Panc1 (cell line): ENCODE results near the gene NUDT6. TPM values are rescaled to one million over a fixed set of nuclear protein-coding genes. Genes with fewer than 3 reads are reported as not detected.
A peak's percentile ranks its signal among the peaks of the same experiment; 100 is the strongest.

Source experiments
- ATAC-seq: fragments of 200-7000 bp; cut with Tn5 transposase; 2 replicates; pipeline ENCODE4 v1.9.1; 2020; ENCODE audit warnings: mild to moderate bottlenecking, moderate library complexity
- BruUV-seq: library from RNA; stranded (reverse); fragments of 400-500 nt; replicated peaks from 2 replicates; lab custom pipeline; 2021; lab: Mats Ljungman, UMichigan
- CTCF ChIA-PET: fragments of 300-600 bp; sonication (Branson Sonifier 250); formaldehyde crosslinking; loops from one replicate; lab custom pipeline; 2022; ENCODE audit warnings: antibody characterized with exemption; lab: Charles Lee
- POLR2A ChIA-PET: fragments of 300-600 bp; sonication (Branson Sonifier 250); formaldehyde crosslinking; loops from one replicate; lab custom pipeline; 2022; ENCODE audit warnings: antibody characterized with exemption; lab: Charles Lee
- DNase-seq: peaks from one replicate; pipeline ENCODE4 v3.0.0-alpha.2; 2010; ENCODE audit warnings: low read depth, low spot score
- H3K27ac ChIP-seq: 2 replicates; pipeline ENCODE4 v1.5.1; 2011; ENCODE audit warnings: mild to moderate bottlenecking, low read length, inconsistent platforms
- H3K27me3 ChIP-seq: fragments of 200-500 bp; sonication (Bioruptor generic); 2 replicates; pipeline ENCODE4 v1.6.0; 2014; ENCODE audit warnings: low read length, inconsistent platforms; ENCODE audit not compliant: control insufficient read depth, insufficient read depth
- H3K36me3 ChIP-seq: fragments of 200-500 bp; sonication (Bioruptor generic); 2 replicates; pipeline ENCODE4 v1.5.1; 2014; ENCODE audit warnings: inconsistent platforms, mild to moderate bottlenecking, low read length, moderate library complexity; ENCODE audit not compliant: control insufficient read depth, insufficient read depth
- H3K4me1 ChIP-seq: 2 replicates; pipeline ENCODE4 v1.5.1; 2011; ENCODE audit warnings: inconsistent platforms, mild to moderate bottlenecking, low read length, moderate library complexity; ENCODE audit not compliant: control insufficient read depth, insufficient read depth
- H3K4me3 ChIP-seq, 2 experiments: 2 replicates each; pipeline ENCODE4 v1.5.1; 2011 to 2012; ENCODE audit warnings: low read depth in 2 of 2, low read length in 2 of 2, mild to moderate bottlenecking in 2 of 2, inconsistent platforms in 1 of 2, moderate library complexity in 1 of 2
- H3K9me3 ChIP-seq: fragments of 200-500 bp; sonication (Bioruptor generic); 2 replicates; pipeline ENCODE4 v1.5.1; 2014; ENCODE audit warnings: low read depth, mild to moderate bottlenecking, inconsistent platforms, low read length, moderate library complexity; ENCODE audit not compliant: control insufficient read depth, insufficient read depth
- CTCF ChIP-seq: fragments of 450-650 bp; IDR thresholded peaks from 2 replicates; pipeline ENCODE4 v1.5.1; 2017; ENCODE audit warnings: mild to moderate bottlenecking
- POLR2AphosphoS5 ChIP-seq: IDR thresholded peaks from 2 replicates; pipeline ENCODE4 v1.6.1; 2012; ENCODE audit warnings: mild to moderate bottlenecking, low read depth, low read length, moderate library complexity
- REST ChIP-seq, 2 experiments: IDR thresholded peaks; 2 replicates each; pipeline ENCODE4 v1.6.1; 2011 to 2012; ENCODE audit warnings: low read depth in 2 of 2, control low read depth in 1 of 2, low read length in 1 of 2, mild to moderate bottlenecking in 1 of 2, moderate library complexity in 1 of 2; ENCODE audit not compliant: insufficient read depth in 1 of 2
- SIN3A ChIP-seq: IDR thresholded peaks from 2 replicates; pipeline ENCODE4 v1.6.1; 2012; ENCODE audit warnings: low read depth, mild to moderate bottlenecking, low read length, moderate library complexity, borderline replicate concordance; ENCODE audit not compliant: insufficient read depth
- TCF7L2 ChIP-seq: IDR thresholded peaks from 2 replicates; pipeline ENCODE4 v1.6.1; 2011; ENCODE audit warnings: mild to moderate bottlenecking, low read depth, low read length, inconsistent platforms
- in situ Hi-C: cut with HindIII; loops from 2 replicates; pipeline ENCODE4 v1.10.0; 2016; ENCODE audit warnings: low sequenced_read_pairs, low pct_unique_long_range_greater_than_20kb
- intact Hi-C: fragments of 100-400 bp; cut with micrococcal nuclease; formaldehyde crosslinking; loops from one replicate; pipeline ENCODE4 v1.10.0; 2022; ENCODE audit not compliant: unreplicated experiment
- total RNA-seq: library from RNA; stranded (reverse); gene quantifications from one replicate; pipeline ENCODE4 v1.2.1, GENCODE V29; 2021; ENCODE audit not compliant: unreplicated experiment

The NUDT6 gene
- total RNA-seq, 1 experiment from 2014 or later = 7.5 TPM

GRCh38 chr4:122906859-122907305, 15.5 kb downstream of the NUDT6 start:
- ATAC-seq = no peak
- Histone ChIP-seq H3K4me1 (no peaks in the 10 kb centered on the region), H3K27me3 (no peaks in the 10 kb centered on the region), H3K27ac (no peak overlapping the region), H3K36me3 (no peaks in the 10 kb centered on the region; the same call in 1 of the 2 replicates), H3K9me3 (no peaks in the 10 kb centered on the region), H3K4me3 (no peak overlapping the region)
- BruUV-seq = no TSS peak
- ChIA-PET POLR2A (no interaction called here), CTCF (no interaction called here)
- no peak for DNase-seq
- intact Hi-C loops = no loop called here
- in situ Hi-C loops = no loop called here
- TF ChIP-seq REST (IDR thresholded peaks at IDR 0.05; ENCODE audit: insufficient read depth in 1 of 2, low read depth in 2 of 2, low read length in 1 of 2) = no peak
- TF ChIP-seq CTCF = no peak
- no peak for TF ChIP-seq POLR2AphosphoS5
- TF ChIP-seq TCF7L2 = no peak
- no peak for TF ChIP-seq SIN3A

- H3K4me1 ChIP-seq = peaks cover 6% of the 10 kb centered on the region; the same call in 1 of the 2 replicates
- H3K36me3 ChIP-seq = no peaks in the 10 kb centered on the region; the same call in 1 of the 2 replicates
- no TSS peak for BruUV-seq
- H3K27me3 ChIP-seq = no peaks in the 10 kb centered on the region
- H3K9me3 ChIP-seq = no peaks in the 10 kb centered on the region
- no peak overlapping the region for H3K4me3 ChIP-seq
- ATAC-seq = 0 out of 2 replicates have a peak, but pooled peaks have one; percentile 12
- ChIA-PET POLR2A (no interaction called here), CTCF (no interaction called here)
- DNase-seq = no peak
- no peak for TF ChIP-seq TCF7L2
- TF ChIP-seq POLR2AphosphoS5 = no peak
- no peak for TF ChIP-seq CTCF
- TF ChIP-seq SIN3A = no peak
- in situ Hi-C loops = no loop called here
- no peak overlapping the region for H3K27ac ChIP-seq
- intact Hi-C loops = no loop called here
Measured at GRCh38 chr4:122903766-122904288, 18.6 kb downstream of the NUDT6 start.
